NOMO-1 treated with dmso at 0.1 percent for 144 hours (cell line): Measurements from ENCODE around the gene UHMK1.
"Not testable (repeated sequence)": the region's sequence is repeated elsewhere in the genome, so short reads cannot be mapped to it uniquely, and the experiment has no call there.

Experiments
- DNase-seq: peaks from one replicate; lab custom pipeline; 2025; ENCODE audit not compliant: unreplicated experiment; lab: John Stamatoyannopoulos, UW

UHMK1 gene

DNA sequence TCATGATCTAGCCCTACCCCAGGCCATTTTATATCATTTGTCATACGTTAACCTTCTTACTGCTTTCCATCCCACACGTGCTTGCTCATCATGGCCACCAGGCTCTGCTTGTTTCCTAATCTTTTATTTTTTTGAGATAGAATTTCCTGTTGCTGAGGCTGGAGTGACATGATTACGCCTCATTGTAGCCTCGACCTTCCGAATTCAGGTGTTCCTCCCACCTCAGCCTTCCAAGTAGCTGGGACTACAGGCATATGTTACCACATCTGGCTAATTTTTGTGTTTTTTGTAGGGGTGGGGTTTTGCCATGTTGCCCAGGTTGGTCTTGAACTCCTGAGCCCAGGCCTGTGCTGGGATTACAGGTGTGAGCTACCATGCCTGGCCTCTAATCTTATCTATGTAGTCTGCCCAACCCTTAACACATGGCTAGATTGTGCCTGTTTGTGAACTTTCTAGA, 67.2 kb downstream of the UHMK1 start:
- no peak for DNase-seq

DNA sequence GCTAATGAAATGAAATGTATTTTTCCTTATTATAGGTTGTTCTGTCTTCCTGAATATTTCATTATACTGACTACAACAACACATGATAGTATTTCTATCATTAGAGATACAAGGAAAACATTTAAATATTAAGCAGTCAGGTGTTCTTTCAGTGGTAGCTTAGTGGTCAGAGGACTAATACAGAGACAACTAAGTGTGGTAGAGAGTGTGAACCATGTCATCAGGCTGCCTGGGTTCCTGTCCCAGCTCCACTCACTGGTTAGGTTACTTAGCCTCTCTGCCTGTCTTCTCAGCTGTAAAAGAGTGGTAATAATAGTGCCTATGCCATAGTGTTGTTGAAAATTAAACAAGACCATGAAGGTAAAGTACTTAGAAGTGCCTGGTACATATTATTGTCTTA, 67.8 kb downstream of the UHMK1 start:
- no peak for DNase-seq

DNA sequence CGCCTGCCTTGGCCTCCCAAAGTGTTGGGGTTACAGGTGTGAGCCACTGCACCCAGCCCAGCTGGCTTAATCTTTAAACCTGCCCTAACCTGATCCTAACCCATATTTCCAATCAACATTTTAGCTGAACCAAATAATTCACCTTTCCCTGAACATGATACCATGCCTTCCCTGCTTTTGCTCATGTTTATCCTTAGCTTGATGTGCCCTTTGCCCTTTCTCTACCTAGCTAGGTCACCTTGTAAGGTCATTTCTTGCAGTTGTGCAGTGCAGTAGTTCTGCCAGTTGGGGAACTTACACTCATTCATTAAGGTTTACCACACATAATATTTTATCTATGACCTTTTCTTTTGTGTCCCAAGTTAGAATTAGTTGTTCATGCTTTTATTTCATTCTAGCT, 69.3 kb downstream of the UHMK1 start:
- no peak for DNase-seq

DNA sequence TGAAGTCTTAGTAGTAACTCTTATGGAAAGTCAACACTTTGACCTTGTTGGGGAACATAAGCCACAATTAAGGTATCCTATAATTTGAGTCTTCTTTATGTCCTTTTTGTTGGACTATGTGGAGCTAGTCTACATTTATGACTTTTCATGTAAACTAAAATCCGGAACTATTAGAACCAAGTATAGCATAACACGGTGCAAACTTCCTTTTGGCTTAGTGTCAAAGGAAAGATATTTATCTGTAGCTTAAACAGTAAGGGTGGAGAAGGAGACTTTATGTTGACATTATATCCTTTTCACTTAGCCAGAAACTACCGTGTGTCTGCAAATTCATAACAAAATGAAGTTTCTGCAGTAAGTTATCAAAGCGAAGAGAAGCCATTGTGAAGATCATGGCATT, 71.2 kb downstream of the UHMK1 start:
- DNase-seq, result no peak

DNA sequence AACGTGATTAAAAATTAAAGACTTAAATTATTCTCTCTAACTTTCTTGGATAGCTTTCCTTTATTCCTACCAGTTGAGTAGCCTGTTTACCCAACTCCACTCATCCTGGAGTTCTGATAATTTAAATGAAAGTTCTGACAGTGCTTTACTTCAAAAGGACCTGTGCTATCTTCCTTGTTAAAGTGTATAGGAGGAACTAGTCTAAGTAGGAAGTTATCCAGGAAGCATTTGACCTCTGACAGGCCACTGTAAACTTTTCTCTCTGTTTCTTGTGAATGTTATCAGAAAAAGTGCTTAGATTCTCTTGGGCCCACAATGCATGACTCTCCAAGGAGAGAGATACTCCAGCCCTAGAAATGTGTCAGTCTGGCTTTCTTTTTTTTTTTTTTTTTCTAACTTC, 73.1 kb downstream of the UHMK1 start:
- DNase-seq, result no peak

DNA sequence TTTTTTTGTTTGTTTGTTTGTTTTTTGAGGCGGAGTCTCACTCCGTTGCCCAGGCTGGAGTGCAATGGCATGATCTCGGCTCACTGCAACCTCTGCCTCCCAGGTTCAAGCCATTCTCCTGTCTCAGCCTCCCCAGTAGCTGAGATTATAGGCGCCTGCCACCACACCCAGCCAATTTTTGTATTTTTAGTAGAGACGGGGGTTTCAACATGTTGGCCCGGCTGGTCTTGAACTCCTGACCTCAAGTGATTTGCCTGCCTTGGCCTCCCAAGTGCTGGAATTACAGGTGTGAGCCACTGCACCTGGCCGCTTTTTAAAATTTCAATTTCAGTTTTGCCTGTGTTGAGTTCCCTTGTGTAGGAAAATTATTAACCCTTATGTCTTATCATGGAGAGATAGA, 73.5 kb downstream of the UHMK1 start:
- DNase-seq, result not testable (repeated sequence)

DNA sequence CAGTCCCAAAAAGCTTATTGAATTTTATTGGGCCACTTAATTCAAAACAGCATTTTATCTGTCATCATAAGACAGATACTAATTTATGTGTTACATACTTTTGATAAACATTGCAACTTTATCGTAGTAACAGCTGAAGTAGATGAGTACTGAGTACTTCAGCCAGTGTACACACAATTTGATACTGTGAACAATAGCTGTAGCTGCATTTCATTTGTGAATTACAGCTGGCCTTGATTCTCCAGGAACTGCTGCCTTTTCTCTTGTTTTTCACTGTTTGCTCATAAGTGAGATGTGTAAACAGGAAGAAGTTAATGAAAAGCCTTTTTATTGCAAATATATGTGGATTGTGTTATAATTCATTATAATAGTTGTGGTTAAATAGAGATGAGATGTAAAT, 74.1 kb downstream of the UHMK1 start:
- no peak for DNase-seq

DNA sequence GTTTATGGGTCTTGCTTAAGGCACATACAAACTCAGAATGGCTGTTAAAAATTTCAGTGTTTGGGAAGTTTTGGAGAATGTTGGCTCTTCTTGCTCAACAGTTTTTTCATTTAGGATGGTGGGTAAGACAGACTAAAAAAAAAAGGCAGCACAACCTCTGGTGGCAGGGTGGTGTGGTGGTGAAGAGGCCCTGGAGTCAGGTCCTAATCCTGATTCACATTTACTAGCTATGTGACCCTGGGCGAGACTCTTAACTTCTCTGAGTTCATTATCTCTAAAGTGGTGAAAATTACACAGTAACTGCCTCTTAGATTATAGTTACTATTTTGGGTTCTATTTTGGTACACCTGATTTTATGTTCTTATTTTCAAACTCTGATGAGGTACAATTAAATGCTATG, 75.5 kb downstream of the UHMK1 start:
- DNase-seq, result no peak

DNA sequence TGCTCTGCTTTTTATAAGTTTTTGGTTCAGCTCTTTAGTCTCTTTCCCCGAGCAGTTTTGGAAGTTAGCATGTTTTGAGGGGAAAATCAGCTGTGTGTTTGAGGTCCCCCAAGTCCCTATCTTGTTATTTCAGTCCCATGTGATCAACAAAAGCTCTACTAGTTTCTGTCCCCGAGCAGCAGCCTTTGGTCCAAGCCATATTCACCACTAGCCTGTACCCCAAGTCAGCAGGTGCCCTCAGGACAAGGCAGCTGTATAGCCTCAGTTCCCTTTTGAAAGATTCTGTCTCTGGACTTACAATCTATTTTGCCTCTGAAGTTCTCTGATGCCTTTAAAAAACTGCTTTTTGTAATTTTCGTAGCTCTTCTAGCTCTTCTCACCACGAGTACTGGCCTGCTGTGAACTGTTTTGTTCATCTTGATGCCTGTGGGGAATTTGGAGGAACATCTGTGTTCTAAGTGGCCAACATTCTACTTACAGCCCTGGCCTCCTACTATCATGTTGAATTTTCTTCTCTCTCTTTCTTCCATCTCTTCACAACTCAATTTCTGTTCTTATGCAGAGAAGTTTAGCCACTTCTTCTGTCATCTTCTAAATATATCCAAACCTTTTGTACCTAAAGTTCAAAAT, 80.6 kb downstream of the UHMK1 start:
- no peak for DNase-seq

DNA sequence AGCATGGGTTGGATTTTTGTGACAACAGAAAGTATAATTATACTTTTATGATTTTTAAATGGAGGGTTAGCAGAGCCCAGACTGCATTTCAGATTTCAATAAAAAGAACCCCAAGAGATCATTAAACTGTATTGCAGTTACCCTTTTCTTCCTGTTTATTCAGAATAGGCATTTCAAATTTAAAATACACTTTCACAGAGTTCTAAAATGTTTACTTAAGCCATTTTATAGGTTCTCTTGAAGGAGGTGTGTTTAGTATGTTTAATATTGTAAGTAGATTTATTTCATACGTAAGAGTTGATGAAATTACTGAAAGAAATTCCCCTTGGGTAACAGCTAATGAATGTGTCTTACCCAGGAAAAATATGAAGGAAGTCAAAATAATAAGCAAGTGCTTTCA, 81.3 kb downstream of the UHMK1 start:
- no peak for DNase-seq
